ENCODE results near the gene ZNF160. TPM values are rescaled to one million over a fixed set of nuclear protein-coding genes. Genes with fewer than 3 reads are reported as not detected.

The ZNF160 gene
- total RNA-seq, 1 experiment from 2014 or later: 33.3 TPM

- Histone ChIP-seq H3K4me3 (ENCODE audit: low read depth, low read length) (no peak overlapping the region), H3K36me3 (ENCODE audit: control insufficient read depth, insufficient read depth, low read length) (peaks cover 10% of the 10 kb centered on the region), H3K4me1 (no peaks in the 10 kb centered on the region), H3K9me3 (peaks cover 7% of the 10 kb centered on the region), H3K27me3 (replicated peaks; ENCODE audit: control insufficient read depth, insufficient read depth, low read length) (no peaks in the 10 kb centered on the region)
- no peaks in the 10 kb centered on the region for H3K4me1 Mint-ChIP-seq (ENCODE audit: low read depth, unreplicated experiment)
- no peak overlapping the region for H3K27ac Mint-ChIP-seq (ENCODE audit: unreplicated experiment)
- peaks cover 29% of the 10 kb centered on the region for H3K9me3 Mint-ChIP-seq (ENCODE audit: unreplicated experiment)
- DNase-seq: no peak
- BruUV-seq (replicated peaks): no TSS peak
- POLR2A ChIA-PET: no interaction called here
- TF ChIP-seq CTCF (IDR thresholded peaks at IDR 0.05; ENCODE audit: insufficient read depth in 1 of 2, low read depth in 1 of 2, low read length in 1 of 2, severe bottlenecking in 1 of 2, unreplicated experiment in 1 of 2): no peak
- H3K36me3 Mint-ChIP-seq (ENCODE audit: insufficient read depth, unreplicated experiment): peaks cover 68% of the 10 kb centered on the region
- intact Hi-C loops (cut with micrococcal nuclease; ENCODE audit: unreplicated experiment): no loop called here
- H3K4me3 Mint-ChIP-seq (ENCODE audit: unreplicated experiment): no peak overlapping the region
- H3K27me3 Mint-ChIP-seq (ENCODE audit: insufficient read depth, unreplicated experiment): no peaks in the 10 kb centered on the region
- CTCF ChIA-PET: no interaction called here
Observed at GRCh38 chr19:53085496-53085895, 17.7 kb downstream of the ZNF160 start.

- H3K9me3 ChIP-seq: peaks cover 9% of the 10 kb centered on the region
Observed at GRCh38 chr19:53082929-53083328, 20.3 kb downstream of the ZNF160 start.

GRCh38 chr19:53079313-53079924 lies 23.8 kb downstream of the ZNF160 start:
- H3K4me1 ChIP-seq: no peaks in the 10 kb centered on the region
- no peaks in the 10 kb centered on the region for H3K4me1 Mint-ChIP-seq (ENCODE audit: low read depth, unreplicated experiment)
- H3K9me3 Mint-ChIP-seq (ENCODE audit: unreplicated experiment): peaks cover 42% of the 10 kb centered on the region
- H3K27me3 ChIP-seq (replicated peaks; ENCODE audit: control insufficient read depth, insufficient read depth, low read length): no peaks in the 10 kb centered on the region
- DNase-seq: no peak
- no peak overlapping the region for H3K4me3 Mint-ChIP-seq (ENCODE audit: unreplicated experiment)
- ChIA-PET CTCF (no interaction called here), POLR2A (no interaction called here)
- peaks cover 51% of the 10 kb centered on the region for H3K36me3 Mint-ChIP-seq (ENCODE audit: insufficient read depth, unreplicated experiment)
- H3K4me3 ChIP-seq (ENCODE audit: low read depth, low read length): no peak overlapping the region
- peaks cover 12% of the 10 kb centered on the region for H3K9me3 ChIP-seq
- BruUV-seq (replicated peaks): no TSS peak
- H3K27me3 Mint-ChIP-seq (ENCODE audit: insufficient read depth, unreplicated experiment): no peaks in the 10 kb centered on the region
- TF ChIP-seq CTCF (IDR thresholded peaks at IDR 0.05; ENCODE audit: insufficient read depth in 1 of 2, low read depth in 1 of 2, low read length in 1 of 2, severe bottlenecking in 1 of 2, unreplicated experiment in 1 of 2): no peak
- peaks cover 5% of the 10 kb centered on the region; the same call in 1 of the 2 replicates for H3K36me3 ChIP-seq (ENCODE audit: control insufficient read depth, insufficient read depth, low read length)
- intact Hi-C loops (cut with micrococcal nuclease; ENCODE audit: unreplicated experiment): no loop called here
- H3K27ac Mint-ChIP-seq (ENCODE audit: unreplicated experiment): no peak overlapping the region

More at GRCh38 chr19:53082929-53083328, 20.3 kb downstream of the ZNF160 start:
- Mint-ChIP-seq H3K9me3 (ENCODE audit: unreplicated experiment) (peaks cover 41% of the 10 kb centered on the region), H3K27me3 (ENCODE audit: insufficient read depth, unreplicated experiment) (no peaks in the 10 kb centered on the region), H3K36me3 (ENCODE audit: insufficient read depth, unreplicated experiment) (peaks cover 63% of the 10 kb centered on the region), H3K4me1 (ENCODE audit: low read depth, unreplicated experiment) (no peaks in the 10 kb centered on the region), H3K4me3 (ENCODE audit: unreplicated experiment) (no peak overlapping the region), H3K27ac (ENCODE audit: unreplicated experiment) (no peak overlapping the region)
- TF ChIP-seq CTCF (IDR thresholded peaks at IDR 0.05; ENCODE audit: insufficient read depth in 1 of 2, low read depth in 1 of 2, low read length in 1 of 2, severe bottlenecking in 1 of 2, unreplicated experiment in 1 of 2): no peak
- no TSS peak for BruUV-seq (replicated peaks)
- no peak overlapping the region for H3K4me3 ChIP-seq (ENCODE audit: low read depth, low read length)
- no peaks in the 10 kb centered on the region for H3K4me1 ChIP-seq
- H3K27me3 ChIP-seq (replicated peaks; ENCODE audit: control insufficient read depth, insufficient read depth, low read length): no peaks in the 10 kb centered on the region
- H3K36me3 ChIP-seq (ENCODE audit: control insufficient read depth, insufficient read depth, low read length): peaks cover 7% of the 10 kb centered on the region
- POLR2A ChIA-PET: no interaction called here
- CTCF ChIA-PET: no interaction called here
- no peak for DNase-seq
- intact Hi-C loops (cut with micrococcal nuclease; ENCODE audit: unreplicated experiment): no loop called here
